GM18873 (cell line): ENCODE measurements around the gene NT5C1A.

Source experiments
- ATAC-seq: cut with Tn5 transposase; IDR thresholded peaks from one replicate; pipeline ENCODE4 v1.9.1; 2021; ENCODE audit warnings: mild to moderate bottlenecking, moderate library complexity, moderate number of reproducible peaks; ENCODE audit not compliant: unreplicated experiment, low FRiP score

Gene NT5C1A

DNA sequence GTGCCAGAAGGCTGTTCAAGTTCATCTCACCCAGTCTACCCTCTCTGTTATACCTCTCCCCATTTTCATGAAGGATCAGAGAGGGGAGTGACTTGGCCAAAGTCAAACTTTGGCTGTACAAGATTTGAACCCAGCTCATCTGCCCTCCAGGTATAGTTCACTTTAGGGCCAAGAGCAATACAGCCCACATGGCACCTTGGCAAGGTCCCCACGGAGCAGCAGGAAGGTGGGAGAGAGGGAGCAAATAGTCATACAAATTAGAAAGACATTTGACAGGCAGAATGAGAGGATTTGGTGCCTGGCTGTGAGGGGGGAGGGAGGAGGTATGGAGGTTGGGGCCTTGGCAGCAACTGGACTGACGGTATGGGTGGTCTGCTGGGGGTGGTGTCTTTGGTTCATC lies 18.3 kb upstream of the NT5C1A start:
- no peak for ATAC-seq

DNA sequence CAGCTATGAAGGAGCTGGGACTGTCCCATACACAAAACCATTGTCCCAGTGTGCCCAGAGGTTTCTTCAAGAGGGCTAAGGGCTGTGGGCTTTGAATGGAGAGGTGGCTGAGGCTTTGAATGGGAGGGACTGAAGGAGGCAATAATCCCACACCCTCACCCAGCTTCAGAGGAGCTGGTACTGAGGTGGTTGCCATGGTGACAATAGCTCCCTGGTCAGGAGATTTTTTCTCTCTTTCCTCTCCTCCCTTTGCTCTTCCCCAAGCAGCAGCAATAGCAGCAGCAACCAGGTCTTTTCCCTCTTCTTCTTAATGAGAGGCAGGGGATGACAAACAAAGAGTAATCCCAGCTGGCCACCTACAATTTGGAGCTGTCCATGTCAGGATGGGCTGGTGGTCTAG lies 17.7 kb upstream of the NT5C1A start:
- ATAC-seq: no peak

DNA sequence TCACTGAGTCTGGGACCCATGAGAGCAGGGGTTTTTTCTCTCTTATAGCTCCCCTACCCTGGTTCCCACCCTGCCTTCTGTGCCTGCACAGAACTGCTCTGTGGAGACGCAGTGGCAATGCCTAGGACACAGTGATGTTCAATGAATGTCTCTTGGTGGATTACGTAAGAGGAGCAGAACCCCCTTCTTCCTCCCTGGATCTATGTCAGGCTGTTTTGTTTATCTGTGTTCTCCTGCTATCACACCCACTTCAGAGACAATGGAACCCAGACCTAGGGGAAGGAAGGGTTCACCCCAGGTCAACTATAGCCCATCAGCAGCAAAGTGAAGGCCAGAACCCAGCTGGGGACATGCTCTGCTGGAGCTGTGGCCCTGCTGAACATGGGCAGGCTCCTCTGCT lies 17.3 kb upstream of the NT5C1A start:
- no peak for ATAC-seq

DNA sequence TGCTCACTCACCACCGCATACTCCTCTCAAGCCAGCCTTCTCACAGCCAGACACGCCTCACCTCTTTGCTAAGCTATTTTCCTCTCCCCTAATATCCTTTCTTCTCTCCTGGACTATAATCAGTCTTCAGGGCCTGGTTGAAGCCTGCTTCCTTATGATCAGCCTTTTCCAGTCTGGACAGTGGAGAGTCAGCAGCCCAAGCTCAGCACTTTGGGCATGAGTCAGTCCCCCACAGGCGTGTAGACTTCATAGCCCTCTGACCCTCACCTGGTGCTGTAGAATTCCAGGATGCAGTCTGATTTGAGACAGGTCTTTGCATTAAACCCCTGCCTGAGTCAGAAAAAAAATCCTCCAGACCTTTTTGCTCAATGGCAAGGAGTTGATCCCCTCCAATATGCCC lies 16.8 kb upstream of the NT5C1A start:
- no peak for ATAC-seq

DNA sequence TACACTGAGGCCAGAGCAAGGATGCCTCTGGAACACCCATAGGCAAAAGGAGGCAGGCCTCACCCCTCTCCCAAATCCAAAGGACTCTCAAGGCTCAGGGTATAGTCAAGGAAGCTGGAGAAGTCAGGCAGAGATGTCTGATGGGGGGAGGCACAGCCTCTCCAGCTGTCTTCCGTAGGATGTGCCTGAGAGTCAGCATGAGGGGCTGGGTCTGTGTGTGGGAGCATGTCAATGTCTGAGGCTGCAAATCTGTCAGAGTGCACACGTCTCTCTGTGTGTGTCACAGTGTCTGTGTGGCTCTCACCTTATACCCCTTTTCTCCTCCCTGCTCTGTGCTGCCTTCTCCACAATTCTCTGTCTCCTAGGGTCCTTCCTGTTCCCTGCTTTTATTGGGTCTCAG lies 15.3 kb upstream of the NT5C1A start:
- ATAC-seq: no peak

DNA sequence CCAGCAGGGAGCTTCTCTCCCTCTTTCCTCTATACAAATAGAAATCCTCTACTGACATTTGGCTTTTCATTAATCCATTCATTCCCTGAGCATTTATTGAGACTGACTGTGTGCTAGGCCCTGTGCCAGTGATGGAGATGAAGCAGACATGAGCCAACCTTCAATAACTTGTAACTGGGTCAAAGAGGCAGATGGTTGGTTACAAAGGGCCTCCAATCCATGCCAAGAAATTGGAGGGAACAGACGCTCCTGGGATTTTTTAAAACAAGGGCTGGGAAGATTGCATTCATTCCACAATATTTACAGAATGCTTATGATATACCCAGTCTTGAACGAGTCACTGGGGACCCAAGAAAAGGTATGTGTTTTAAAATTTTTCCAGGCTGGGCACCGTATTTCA lies 13.2 kb upstream of the NT5C1A start:
- ATAC-seq: no peak

DNA sequence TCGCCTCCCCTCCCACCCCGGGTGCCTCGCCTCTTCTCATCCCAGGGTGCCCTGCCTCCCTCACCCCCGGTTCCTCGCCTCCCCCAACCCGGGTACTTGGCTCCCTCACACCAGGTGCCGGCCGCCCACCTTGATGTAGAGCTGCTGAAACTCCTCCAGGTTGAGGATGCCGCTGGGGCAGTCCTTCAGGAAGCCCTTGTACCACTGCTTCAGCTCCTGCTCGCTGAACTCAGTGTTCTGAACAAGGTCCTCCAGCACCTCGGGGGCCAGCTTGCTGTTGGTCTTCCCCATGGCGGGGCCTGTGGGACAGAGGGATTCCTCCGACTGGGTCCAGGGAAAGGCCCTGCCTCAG lies 12.4 kb upstream of the NT5C1A start:
- no peak for ATAC-seq

DNA sequence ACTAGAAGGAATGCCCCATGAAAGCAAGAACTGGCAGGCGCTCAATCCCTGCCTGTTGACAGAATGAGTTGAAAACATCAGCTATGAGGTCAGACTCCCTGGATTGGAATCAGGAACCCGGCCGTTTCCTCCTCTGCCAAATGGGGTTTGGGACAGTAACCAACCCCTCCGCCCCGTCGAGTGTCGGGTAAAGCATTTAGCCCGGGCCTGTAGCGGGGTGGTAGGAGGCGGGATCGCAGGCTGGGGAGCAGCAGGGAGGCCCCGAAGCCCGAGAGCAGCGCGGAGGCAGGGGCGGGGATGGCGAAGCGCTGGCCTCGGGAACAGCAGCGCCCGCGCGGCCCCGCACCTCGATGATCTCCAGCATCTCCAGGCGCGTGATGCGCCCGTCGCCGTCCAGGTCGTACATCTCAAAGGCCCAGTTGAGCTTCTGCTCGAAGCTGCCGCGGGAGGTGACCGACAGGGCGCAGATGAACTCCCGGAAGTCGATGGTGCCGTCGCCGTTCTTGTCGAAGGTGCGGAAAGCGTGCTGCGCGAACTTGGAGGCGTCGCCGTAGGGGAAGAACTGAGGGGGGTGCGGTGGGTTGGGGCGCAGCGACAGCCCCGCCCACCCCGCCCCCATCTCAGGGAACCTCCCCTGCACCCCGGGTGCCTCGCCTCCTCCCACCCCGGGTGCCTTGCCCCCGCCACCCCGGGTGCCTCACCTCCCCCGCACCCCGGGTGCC lies 11.8 kb upstream of the NT5C1A start:
- ATAC-seq: no peak

DNA sequence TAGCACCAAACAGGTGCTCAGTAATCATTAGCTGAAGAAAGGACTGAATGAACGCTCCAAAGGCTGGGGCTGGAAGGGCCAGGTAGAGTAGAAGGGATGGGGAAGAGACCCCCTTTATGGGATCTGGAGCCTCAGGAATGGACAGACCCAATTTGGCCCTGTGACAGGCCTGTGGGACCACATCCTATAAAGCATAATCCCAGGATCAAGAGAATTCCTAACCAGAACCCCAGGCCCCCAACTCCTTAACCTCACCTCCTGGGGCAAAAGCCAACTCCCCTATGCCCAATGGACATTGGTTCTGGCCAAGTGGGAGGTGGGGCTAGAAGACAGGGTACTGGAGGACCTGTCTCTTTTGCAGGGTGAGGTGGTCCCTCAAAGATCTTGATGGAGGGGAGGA lies 10.1 kb upstream of the NT5C1A start:
- no peak for ATAC-seq

DNA sequence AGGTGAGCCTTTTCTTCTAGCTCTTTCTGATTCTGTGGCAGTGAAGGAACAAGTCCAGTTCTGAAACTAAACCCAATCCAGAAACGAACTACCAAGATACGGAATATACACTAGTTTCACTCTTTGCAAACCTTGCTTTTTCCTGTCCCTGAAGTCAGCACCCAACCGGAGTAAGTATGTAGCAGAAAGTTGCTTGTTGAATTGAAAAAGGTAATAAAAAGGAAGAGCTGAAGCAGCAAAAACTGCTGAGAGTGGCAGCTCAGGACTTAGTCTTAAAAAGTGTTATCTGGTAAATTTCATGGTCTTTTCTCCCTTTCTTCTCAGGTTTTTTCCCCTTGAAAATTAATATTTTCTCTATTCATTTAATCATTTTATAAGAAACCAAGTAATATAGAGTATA lies 9.4 kb upstream of the NT5C1A start:
- ATAC-seq: no peak

DNA sequence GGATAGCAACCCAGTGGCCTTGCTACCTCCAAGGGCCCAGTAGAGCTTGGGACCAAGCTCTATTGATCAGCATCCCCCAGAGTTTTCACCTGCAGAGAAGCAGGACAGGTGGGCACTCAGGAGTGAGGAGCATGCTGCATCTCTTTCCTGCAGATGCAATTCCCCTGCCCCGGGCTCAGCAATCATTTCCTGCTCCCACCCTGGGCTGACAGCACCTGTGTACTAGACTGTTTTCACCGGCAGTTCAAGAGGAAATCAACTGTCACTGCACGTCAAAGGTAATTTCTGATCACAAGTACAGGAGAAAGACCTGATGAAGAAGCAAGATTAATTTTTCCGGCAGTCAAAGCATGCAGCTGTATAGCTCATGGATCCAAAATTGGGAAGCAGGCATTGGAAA lies 8.8 kb upstream of the NT5C1A start:
- ATAC-seq: no peak

DNA sequence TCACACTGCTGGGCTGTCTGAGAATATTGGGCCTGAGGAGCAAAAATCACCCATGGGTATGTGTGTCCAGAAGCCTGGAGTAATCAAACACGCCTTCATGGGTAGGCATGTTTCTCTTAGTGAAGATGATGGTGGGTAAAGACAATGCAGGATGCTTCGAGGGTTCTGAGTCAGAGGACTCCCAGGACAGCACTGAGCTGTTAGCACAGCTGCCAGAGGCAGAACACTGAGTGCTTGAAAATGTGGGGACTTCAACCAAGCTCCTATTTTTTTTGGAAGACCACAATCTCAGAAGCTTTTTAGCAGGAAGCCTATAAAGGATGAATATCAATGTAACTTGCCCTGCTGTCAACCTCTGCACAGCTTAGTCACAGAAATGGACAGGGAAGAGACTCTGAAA lies 7.9 kb upstream of the NT5C1A start:
- ATAC-seq: no peak

DNA sequence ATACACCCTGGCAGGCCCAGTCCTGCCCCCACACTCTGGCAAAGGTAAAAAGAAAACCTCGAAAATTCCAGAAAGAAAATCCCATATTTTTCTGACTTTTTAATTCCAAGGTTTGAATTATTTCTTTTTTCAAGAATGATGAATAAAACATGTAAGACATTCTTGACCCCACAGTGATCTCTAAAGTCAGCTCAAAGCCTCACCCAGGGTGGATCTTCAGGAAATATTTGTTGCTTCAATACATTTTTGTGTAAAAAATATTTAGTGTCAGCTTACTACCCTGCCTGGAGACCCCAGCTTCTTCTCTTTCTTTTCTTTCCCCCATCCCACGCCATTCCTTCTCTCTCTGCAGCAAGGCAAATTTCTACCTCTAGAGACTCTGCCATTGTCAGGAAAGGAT lies 7.0 kb upstream of the NT5C1A start:
- ATAC-seq: no peak

DNA sequence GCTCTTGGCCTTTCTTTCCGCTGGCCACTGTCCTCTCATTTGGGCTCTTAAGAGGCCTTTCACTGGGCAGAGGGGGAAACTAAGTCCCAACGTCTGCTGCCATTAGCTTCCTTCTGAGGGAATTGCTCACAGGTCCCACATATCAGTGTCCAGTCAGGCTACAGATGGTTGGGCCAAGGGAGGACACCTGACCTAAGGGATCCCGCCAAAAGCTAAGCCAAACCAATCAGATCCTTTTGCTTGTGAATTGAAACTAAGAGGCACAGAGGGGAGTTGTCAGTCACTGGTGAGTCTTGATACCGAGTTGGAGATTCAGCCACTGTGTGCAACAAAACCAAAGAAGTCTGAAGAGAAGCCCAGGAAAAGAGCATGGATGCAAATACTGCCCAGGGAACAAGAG lies 5.7 kb upstream of the NT5C1A start:
- no peak for ATAC-seq

DNA sequence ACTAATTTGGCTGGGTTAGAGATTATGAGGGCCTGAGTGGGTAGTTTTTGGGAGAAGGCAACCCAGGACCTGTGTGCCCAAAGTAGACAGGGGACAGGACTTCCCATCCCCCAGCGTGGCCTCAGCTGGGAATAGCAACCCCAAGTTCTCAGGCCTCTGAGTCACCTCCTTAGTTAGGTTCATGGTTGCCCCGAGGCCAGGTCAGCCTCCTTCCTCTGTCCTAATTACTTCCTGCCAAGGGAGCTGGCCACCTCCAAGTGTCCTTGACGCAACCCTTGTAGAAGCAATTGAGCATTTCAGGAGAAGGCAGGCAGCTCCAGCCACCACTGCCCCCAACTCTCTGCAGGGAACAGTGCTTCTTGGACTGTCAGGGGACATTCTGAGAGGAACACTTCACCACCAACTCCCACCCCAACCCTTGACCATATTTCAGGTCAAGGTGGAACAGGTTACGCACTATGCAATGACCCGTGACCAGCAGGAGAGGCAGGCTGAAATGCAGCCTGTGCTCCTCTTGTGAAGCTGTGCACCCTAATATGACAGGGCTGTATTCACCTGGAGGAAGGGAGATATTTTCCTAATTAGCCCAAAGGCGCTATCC lies 5.1 kb upstream of the NT5C1A start:
- ATAC-seq: no peak

DNA sequence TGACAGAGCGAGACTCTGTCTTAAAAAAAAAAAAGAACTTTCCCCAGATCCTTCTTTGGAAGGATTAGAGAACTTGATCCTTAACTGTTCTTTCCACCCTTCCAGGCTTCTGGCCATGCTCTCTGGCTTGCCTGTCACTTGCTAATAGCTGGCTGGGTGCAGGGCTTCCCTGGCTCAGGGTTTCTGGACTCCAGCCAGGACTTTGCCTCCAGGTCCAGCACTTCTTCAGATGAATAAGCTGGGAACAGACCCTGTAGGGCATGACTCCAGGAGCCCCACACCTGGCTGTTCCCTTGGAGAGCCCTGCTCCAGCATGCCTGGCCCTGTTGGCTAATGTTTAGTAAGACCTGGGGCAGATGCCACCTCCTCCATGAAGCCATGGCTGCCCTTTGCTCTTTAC lies 3.3 kb upstream of the NT5C1A start:
- ATAC-seq: no peak

DNA sequence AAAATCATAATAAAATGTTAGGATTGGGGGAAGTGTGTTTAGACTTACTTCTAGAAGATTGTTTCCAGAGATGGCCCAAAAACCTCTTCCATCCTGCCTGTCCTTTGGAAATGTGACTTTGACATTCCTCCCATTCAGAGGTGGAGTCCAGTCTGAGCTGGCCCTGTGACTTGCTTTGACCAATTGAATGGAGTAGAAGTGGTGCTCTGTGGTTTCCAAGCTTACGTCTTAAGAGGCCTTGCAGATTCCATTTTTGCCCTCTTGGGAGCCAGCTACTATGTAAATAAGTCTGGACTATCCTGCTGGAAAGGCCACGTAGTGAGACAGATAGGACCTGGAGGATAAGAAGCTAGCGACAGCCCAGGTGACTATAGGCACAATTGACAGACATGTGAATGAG lies 1.3 kb upstream of the NT5C1A start:
- no peak for ATAC-seq

DNA sequence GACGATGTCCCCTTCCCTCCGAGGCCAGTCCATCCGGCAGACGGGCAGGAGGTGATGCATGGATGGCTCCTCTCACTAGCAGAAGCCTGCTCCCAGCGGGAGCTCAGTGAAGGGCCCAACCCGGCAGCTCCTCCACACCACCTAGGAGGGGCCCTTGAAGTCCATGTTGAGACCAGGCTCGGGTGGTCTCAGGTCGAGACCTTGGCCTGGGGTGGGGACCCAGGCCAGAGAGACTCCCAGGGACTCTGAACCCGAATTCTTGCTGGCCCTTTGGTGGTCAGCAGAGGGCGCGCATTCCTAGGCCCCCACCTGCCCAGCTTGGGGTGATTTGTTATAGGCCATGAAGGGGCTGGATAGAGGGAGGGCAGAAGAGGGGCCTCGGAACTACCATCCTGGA lies 642 bp upstream of the NT5C1A start:
- no peak for ATAC-seq

DNA sequence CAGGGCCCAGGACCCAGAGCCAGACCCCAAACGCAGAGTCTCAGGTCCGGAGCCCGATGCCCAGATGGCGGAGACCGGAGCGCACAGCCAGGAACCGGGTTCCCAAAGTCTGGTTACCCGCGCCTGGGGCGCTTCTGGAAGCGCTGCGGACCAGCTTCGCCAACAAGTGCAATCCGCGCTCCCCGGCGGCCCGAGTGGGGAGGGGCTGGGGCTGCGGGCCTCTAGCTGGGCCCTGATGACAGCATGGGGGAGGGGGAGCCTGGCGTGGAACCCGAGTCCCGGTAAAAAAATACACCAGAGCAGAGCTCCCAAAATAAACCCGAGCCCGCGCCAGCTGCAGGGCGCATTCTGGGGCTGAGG lies 494 bp downstream of the NT5C1A start:
- ATAC-seq: no peak

DNA sequence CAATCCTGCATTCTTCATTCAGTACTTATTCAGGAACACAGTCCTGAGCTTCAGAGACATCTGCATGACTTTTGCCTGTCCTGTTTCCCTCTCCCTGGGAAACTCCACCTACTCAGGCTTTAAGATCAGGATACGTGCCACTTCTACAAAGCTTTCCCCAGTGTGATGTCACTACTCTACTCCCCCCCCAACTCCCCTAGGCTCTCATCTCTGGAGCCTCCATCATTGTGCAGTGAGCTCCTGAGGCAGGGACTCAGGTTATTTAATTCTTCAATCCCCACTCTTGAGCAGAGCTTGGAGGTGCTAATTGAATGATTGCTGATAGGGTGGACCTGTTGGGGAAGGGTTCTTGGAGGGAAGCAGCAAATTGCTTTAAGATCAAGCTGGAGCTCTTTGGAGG lies 1.2 kb downstream of the NT5C1A start:
- no peak for ATAC-seq

DNA sequence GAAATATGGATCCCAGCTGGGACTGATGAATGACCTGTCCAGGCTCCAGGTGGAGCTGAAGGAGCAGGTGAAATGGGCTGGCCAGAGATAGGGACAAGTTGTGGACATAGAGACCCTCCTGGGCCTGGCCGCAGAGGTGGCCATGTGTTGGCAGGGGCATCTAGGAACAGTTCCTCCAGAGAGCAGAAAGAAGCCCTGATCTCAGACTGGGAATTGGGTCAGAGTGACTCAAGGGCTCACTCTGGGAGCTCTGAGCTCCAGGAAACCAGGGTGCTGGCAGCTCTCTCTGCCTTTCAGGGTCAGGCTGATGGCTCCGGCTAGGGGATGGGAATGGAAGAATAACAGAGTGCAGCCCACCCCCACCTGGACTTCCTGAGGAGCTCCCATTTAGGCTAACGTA lies 3.0 kb downstream of the NT5C1A start:
- ATAC-seq: no peak

DNA sequence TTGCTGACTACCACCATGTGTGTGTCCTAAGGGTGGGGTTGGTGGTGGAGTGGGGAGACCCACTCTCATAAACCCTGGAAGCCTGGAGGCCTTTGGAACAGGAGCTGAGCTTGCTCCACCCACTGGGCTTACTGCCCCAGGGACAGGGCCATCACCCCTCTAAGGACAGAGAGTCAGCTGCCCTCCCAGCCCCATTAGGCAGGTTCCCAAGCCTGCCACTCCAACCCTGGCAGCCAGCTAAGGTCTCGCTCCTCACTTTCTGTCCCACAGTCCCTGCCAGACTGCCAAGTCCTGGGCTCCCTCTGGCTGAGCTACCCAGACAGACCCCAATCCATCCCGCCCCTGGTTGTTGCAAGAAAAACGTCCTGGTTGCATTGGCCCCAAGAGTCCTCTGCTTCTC lies 3.8 kb downstream of the NT5C1A start:
- ATAC-seq: no peak

DNA sequence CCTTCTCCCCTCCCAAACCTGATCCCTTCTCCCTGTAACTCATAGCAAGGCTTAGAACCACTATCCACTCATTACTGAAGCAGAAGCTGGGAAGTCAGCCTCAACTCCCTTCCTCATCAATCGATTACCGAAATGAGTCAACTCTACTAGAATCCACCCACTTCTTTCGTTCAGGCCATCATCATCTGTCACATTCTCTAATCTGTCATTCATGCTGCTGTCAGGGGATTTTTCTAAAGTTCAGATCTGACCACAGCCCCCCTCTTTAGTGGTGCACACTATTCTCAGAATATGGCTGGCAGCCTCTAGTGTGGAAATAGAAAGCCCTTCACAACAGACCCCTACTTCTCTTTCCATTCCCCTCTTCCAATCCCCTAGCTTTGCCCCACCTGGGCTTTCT lies 5.1 kb downstream of the NT5C1A start:
- ATAC-seq: peak; percentile 83
